Measurements from ENCODE around the gene MYEOV. TPM values are rescaled to one million over a fixed set of nuclear protein-coding genes. Genes with fewer than 3 reads are reported as not detected.

MYEOV gene
- polyA plus RNA-seq, 5 donors, result 0.36 to 0.72 (median 0.63) TPM; not detected in 1

DNA sequence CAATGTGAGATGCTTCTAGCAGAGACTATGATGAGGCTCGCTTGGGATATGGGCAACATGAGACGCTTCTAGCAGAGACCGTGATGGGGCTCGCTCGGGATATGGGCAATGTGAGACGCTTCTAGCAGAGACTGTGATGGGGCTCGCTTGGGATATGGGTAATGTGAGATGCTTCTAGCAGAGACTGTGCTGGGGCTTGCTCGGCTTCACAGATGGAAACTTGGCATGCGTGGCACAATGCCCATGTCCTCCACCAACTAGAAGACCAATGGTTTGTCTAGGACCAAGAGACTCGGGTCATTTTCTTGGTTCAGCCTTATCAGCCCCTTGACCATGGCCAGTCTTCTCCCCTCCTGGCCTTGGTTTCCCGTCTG lies 7.1 kb downstream of the MYEOV start:
- no peak for DNase-seq

GRCh38 chr11:69301455-69302401 lies 7.8 kb downstream of the MYEOV start:
- DNase-seq, result no peak

GRCh38 chr11:69302447-69303020 lies 8.6 kb downstream of the MYEOV start:
- DNase-seq, result no peak

- no peak for DNase-seq
These were observed 9.5 kb downstream of the MYEOV start for GRCh38 chr11:69303427-69303826.

DNA sequence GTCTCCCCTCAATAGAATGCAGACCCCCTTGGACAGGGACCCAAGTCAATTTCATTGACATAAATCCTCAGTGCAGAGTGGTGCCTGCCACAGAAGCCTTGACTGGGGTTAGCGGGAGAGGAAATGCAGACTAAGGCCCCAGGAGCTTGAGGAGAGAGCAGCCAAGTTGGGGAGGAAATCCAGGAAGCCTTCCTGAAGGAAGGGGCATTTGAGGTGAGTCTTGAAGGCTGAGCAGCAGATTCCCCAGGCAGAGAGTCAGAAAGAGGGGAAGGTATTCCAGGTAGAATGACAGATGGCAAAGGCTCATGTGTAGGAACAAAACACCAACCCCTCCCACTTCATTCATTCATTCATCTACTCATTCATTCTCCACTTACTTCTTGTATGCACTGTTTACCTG lies 10.3 kb downstream of the MYEOV start:
- no peak for DNase-seq

DNA sequence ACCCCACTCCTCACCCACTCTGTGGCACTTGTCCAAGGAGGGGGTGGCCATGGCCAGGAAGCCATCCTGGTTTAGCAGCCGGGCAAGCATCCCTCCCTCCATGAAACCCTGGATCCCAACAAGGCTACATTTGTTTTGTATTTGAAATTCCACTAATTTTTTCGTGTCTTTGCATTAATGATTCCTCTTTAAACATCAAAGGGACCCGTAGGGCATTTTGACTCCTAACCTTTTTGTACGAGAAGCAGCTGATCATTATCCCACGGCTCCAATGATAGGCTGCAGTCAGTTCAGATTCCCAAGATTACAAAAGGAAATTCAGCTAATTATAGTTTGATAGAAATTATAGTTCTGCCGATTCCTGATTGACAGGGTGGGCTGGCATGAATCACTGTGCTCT lies 10.7 kb downstream of the MYEOV start:
- no peak for DNase-seq

- DNase-seq, result no peak
These were observed 12.1 kb downstream of the MYEOV start for GRCh38 chr11:69305885-69306540.

GRCh38 chr11:69306821-69307220 lies 12.9 kb downstream of the MYEOV start:
- no peak for DNase-seq

GRCh38 chr11:69307421-69307820 lies 13.5 kb downstream of the MYEOV start:
- DNase-seq, result no peak

DNA sequence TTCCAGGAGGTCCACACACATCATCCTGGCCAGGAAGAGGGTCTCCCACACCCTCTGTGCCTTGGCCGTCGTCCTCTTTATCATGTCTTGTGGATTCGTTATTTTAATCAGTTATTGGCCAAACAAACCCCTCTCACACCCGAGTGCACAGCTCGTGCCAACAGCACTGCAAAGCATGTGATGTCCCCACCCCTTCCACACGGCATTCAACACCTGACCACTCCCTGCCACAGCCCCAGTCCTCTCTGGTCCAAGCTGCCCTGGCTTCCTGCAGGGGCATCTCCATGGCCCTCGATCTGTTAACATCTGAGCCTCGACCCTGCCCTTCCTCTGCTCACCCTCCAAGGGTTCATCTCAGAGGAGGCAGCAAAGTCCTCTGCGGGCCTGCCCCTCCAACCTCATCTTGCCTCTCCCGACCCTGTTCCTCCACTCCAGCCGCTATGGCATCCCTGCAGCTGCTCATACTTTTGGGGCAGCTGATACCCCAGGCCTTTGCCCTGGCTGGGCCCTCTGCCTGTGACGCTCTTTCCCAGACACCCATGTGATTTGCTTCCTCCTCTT lies 14.0 kb downstream of the MYEOV start:
- DNase-seq, result no peak

DNA sequence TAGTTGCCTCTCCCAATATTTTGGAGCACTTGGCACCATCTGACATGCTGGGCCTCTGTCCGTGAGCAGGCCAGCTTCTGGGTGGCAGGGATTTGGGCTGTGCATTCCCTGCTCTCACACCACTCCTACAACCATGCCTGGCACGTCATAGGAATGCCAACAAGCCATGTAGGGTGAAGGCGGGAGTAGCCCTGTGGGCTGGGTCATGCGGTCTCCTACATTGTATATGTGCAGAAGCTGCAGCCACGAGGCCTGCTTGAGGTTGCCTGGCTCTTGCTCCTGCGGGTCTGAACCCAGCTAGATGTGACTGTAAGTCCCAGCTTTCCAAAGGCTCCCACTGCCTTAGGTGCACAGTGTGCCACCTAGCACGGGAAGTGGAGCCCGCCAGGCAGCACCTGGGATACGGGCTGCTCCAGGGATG lies 14.5 kb downstream of the MYEOV start:
- no peak for DNase-seq

- DNase-seq, result no peak
These were observed 15.1 kb downstream of the MYEOV start for GRCh38 chr11:69308936-69309615.

GRCh38 chr11:69309631-69310280 lies 15.8 kb downstream of the MYEOV start:
- DNase-seq, result peak in 1 of 2 donors; percentile 29

DNA sequence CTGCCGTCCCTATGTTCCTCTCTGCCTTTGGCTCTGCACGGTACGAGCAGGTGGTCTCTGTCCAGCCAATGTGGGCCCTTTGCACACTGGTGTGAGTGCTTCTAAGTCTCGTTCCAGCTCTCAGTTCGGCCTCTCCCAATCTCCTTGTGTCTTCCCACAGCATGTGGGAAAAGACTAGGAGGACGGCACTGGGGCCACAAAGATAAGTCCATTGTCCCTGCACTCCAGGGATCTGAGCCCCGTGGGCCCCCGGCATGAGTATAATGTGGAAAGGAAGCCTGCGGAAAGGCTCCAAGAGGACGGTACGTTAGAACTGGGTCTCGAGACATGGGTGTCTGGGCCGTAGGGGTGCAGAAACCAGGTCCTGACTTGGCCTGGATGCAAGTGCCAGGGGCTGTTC lies 16.4 kb downstream of the MYEOV start:
- no peak for DNase-seq

DNA sequence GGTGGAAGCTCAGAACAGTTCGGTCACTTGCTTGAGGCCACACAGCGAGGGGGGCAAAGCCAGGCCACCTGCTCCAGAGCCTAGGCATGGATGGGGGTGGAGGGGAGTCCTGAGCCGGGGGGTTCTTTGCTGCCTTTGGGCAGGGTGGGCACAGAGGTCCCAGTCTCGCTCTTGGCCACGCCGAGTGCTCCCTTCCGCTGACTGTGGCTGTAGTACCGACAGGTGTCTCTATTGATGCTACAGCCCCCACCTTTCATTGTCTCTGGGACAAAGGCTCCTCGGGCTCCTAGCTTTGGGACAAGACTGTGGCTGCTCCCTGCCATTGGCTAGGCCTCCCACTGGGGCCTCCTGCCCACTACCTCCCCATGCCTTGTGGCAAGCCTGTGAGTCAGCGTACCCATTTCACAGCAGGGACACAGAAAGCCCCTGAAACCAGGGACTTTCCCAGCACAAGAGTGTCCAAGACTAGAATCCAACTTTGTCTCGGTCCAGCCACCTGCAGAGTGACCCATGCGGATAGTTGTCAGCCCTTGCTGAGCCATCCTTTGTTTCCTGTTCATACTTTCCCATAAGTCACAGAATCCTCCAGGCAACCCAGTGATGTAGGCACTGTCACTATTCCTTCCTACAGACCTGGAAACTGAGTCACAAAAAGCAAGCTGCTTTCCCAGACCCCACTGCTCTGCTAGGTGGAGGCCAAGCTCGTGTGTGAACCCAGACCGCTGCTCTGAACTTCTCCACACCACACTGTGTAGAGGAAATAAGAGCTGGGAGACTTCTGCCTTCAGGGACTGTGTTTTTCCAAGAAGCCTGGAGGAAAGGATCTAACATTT lies 17.2 kb downstream of the MYEOV start:
- no peak for DNase-seq

DNA sequence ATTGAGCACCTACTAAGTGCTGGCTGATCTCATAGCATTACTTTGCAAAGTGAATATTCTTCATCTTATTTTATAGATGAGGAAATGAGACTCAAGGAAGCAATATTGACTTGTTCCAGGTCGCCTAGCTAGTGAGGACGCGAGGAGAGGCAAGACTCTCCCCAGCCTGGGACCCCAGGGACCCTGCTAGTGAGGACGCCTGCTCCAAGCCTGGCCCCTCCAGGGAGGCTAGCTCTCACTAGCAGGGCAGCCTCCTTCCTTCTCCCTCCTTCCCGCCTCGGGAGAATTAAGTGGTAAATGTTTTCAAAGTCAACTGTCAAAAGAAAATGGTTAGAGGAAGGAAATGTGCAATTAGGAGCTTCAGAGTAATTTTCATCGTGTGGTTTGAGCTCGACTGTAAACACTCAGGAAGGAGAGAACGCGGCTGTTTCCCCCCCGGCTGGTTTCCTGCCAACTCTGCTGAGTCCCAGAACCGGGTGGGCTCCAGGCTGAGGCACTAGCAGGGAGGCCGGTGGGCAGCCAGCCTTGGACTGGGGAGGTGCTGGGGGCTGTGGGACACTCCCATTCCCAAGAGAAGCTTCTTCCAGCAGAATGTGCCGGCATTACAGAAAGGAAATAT lies 17.9 kb downstream of the MYEOV start:
- peak; percentile 87 to 91 for DNase-seq

GRCh38 chr11:69312453-69313404 lies 18.8 kb downstream of the MYEOV start:
- peak; percentile 82 to 84 for DNase-seq

GRCh38 chr11:69313992-69314391 lies 20.0 kb downstream of the MYEOV start:
- DNase-seq, result no peak

DNA sequence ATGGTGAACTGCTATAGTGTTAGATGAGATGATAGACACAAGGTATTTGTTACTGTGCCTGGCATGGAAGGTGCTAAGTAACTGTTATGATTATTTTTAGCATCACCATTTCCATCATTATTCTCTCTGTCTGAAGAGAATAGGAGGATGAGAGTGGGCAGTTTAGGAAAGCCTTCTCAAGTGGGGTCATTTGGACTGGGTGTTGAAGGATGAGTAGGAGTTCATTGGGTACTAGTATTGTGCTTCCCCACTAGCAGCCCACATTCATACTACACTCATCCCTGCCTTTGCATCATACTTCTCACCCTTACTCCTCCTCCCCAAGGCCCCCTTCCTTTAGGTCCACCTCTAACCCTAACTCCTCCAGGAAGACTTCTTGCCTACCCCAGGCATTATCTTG lies 20.6 kb downstream of the MYEOV start:
- DNase-seq, result no peak

All from right lung (tissue), 5 donors.